Bronchus fibroblast of lung (primary cell): ENCODE data around the gene OS9. TPM values are rescaled to one million over a fixed set of nuclear protein-coding genes. Genes with fewer than 3 reads are reported as not detected.

Source experiments
- total RNA-seq: library from RNA; depleted of rRNA; stranded (reverse); fragments of >200 nt; gene quantifications from 2 replicates; pipeline ENCODE4 v1.2.3, GENCODE V29; 2015

The OS9 gene
- total RNA-seq, result 144 and 160 TPM in 2 replicates

DNA sequence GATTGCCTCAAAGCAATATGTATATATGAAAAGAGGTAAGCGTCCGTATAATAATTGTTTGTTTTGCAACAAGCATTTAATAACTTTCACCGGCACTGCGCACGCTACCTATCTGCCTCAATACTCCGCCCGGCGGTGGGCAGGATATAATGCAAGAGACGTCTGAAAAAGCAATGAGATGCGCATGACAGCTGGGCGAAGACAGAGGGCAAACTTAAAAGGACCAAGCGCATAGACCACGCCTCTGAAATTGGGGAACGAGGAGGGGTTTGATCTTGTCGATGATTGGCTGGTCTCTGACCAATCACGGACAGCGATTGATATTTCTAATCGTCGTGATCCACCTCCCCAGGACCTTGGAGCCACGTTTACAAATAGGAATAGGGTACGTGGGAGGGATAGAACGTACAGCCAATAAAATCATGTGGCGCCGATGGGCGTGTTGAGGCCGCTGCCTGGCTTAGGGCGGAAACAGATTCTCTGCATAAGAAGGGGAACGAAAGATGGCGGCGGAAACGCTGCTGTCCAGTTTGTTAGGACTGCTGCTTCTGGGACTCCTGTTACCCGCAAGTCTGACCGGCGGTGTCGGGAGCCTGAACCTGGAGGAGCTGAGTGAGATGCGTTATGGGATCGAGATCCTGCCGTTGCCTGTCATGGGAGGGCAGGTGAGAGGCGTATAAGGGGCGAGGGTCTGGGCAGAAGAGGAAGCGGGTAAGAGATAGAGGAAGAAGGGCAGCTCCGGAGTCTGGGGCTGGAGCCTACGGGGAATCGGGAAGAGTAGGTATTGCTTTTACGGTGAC, at the start of gene OS9:
Gene OS9, plus strand, starts transcription at position 474 of the 800 bp plus-strand sequence. Its CDS starts 30 bp downstream, at position 504.

GRCh38 chr12:57738661-57739237, 44.8 kb downstream of the OS9 start, which contains the start of gene AGAP2:
Gene AGAP2 (minus strand): TSS chr12:57738742. CDS start chr12:57738246, 496 bp downstream.

GRCh38 chr12:57744777-57745484, 51.0 kb downstream of the OS9 start, which contains the start of gene TSPAN31:
Gene TSPAN31 (plus strand): TSS chr12:57745039. CDS start chr12:57745155, 116 bp downstream.

DNA sequence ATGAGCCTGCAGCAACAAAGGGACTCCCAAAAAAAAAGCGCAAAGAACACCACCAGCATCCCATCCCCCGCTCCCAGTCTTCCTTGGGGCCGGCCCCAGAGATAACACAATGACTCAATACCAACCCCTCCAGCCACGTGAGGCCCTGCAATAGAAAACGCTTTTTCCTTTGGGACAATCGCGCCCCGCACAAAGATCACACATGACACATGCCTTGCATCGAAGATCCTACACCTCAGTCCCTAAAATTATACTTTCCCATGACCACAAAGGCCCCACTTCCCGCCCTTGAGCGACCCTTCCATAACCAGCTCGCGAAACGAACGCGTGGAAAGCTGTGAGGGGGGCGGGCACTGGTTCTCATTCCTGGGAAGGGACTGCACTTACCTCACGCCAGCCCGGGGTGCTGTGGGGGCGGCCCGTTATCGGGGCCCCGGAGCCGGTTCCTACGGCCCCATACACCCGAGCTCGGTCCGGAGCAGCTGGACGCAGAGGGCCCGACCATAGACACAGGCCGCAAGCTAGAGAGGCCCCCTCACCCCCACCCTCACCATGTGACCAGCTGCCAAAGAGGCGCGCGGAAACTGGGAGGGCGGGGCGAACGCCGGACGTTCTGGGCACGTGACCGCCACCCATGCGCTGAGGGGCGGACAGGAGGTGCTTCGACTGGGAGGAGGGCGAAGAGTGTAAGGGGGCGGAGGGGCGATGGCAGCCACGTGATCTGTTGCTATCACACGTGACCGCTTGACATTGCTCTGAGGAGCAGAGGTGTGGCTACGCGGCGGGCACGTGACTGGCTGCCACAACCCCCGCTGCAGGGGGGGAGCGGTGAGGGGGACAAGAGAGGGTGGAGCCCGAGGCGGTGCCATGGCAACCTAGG, 58.1 kb downstream of the OS9 start, which contains the start of gene CDK4:
Gene CDK4, minus strand, starts transcription at position 523 of the 880 bp plus-strand sequence. CDS start 593 bp downstream, outside the sequence.

GRCh38 chr12:57754411-57755193, 60.7 kb downstream of the OS9 start, which contains the start of gene MARCHF9:
Gene MARCHF9 (plus strand): TSS chr12:57755103. CDS start chr12:57755529, 426 bp downstream.

GRCh38 chr12:57766464-57767304, 72.8 kb downstream of the OS9 start, which contains the start of gene CYP27B1:
Gene CYP27B1 (minus strand): TSS chr12:57767078. CDS start chr12:57767041, 37 bp downstream.

Other genes with a start within 250 kb of the OS9 start
- 8.0 and 10.9 TPM in 2 replicates for gene INHBE, start 238.8 kb upstream of the OS9 start, total RNA-seq
- 1.5 and 1.8 TPM in 2 replicates for gene GLI1, start 234.3 kb upstream of the OS9 start, total RNA-seq
- gene ARHGAP9, start 214.3 kb upstream of the OS9 start, total RNA-seq, result not detected in 2 replicates
- gene MARS1, start 206.1 kb upstream of the OS9 start, total RNA-seq, result 160 and 168 TPM in 2 replicates
- gene DDIT3, start 173.6 kb upstream of the OS9 start, total RNA-seq, result 44.3 and 48.3 TPM in 2 replicates
- gene MBD6, start 171.3 kb upstream of the OS9 start, total RNA-seq, result 4.7 and 9.4 TPM in 2 replicates
- 166 and 209 TPM in 2 replicates for gene DCTN2, start 146.9 kb upstream of the OS9 start, total RNA-seq
- gene KIF5A, start 144.1 kb upstream of the OS9 start, total RNA-seq, result 0.45 and 0.50 TPM in 2 replicates
- gene PIP4K2C, start 102.9 kb upstream of the OS9 start, total RNA-seq, result 12.2 and 14.3 TPM in 2 replicates
- 21.0 and 22.1 TPM in 2 replicates for gene DTX3, start 89.3 kb upstream of the OS9 start, total RNA-seq
- gene ARHGEF25, start 82.7 kb upstream of the OS9 start, total RNA-seq, result 15.6 and 16.5 TPM in 2 replicates
- 1.3 and 1.7 TPM in 2 replicates for gene B4GALNT1, start 60.9 kb upstream of the OS9 start, total RNA-seq
- under 0.01 and 0.15 TPM in 2 replicates for gene AGAP2, start 44.6 kb downstream of the OS9 start, total RNA-seq
- gene TSPAN31, start 50.9 kb downstream of the OS9 start, total RNA-seq, result 47.7 and 49.4 TPM in 2 replicates
- 202 and 252 TPM in 2 replicates for gene CDK4, start 58.2 kb downstream of the OS9 start, total RNA-seq
- gene MARCHF9, start 61.0 kb downstream of the OS9 start, total RNA-seq, result 2.2 and 2.4 TPM in 2 replicates
- gene CYP27B1, start 72.9 kb downstream of the OS9 start, total RNA-seq, result 0.15 and 1.7 TPM in 2 replicates
- gene METTL1, start 78.0 kb downstream of the OS9 start, total RNA-seq, result 15.3 and 16.1 TPM in 2 replicates
- 3.9 and 5.4 TPM in 2 replicates for gene EEF1AKMT3, start 78.5 kb downstream of the OS9 start, total RNA-seq
- gene TSFM, start 88.7 kb downstream of the OS9 start, total RNA-seq, result 30.8 and 31.8 TPM in 2 replicates
- 0.34 and 0.89 TPM in 2 replicates for gene AVIL, start 124.6 kb downstream of the OS9 start, total RNA-seq
- 119 and 130 TPM in 2 replicates for gene CTDSP2, start 152.6 kb downstream of the OS9 start, total RNA-seq
- gene ATP23, start 247.4 kb downstream of the OS9 start, total RNA-seq, result 13.1 and 17.1 TPM in 2 replicates